HCT116 (cell line): ENCODE data around the gene ASS1. TPM values are rescaled to one million over a fixed set of nuclear protein-coding genes. Genes with fewer than 3 reads are reported as not detected.

Experiments
- ATAC-seq: fragments of 200-7000 bp; cut with Tn5 transposase; 2 replicates; pipeline ENCODE4 v1.9.1; 2020; ENCODE audit warnings: mild to moderate bottlenecking, moderate library complexity
- BruUV-seq: library from RNA; stranded (reverse); fragments of 400-500 nt; replicated peaks from 2 replicates; lab custom pipeline; 2021; lab: Mats Ljungman, UMichigan
- CTCF ChIA-PET: fragments of 300-600 bp; sonication (Branson Sonifier 250); formaldehyde crosslinking; loops from one replicate; lab custom pipeline; 2021; ENCODE audit warnings: antibody characterized with exemption; lab: Charles Lee
- POLR2A ChIA-PET: fragments of 300-600, 350-600 bp; sonication (Branson Sonifier 250); formaldehyde crosslinking; loops from one replicate; lab custom pipeline; 2021; ENCODE audit warnings: antibody characterized with exemption; lab: Charles Lee
- RAD21 ChIA-PET, 2 experiments: fragments of 300-600 bp; sonication (Branson Sonifier 250); formaldehyde crosslinking; loops; one replicate each; lab custom pipeline; 2023; ENCODE audit warnings: low total read pairs in 2 of 2; ENCODE audit not compliant: uncharacterized antibody in 2 of 2, unreplicated experiment in 2 of 2, low non-redundant PET in 1 of 2; lab: Charles Lee
- DNase-seq: peaks from one replicate; pipeline ENCODE4 v3.0.0-alpha.2; 2010; ENCODE audit warnings: low read depth, low spot score
- H2AFZ ChIP-seq: fragments of 200-600 bp; shearing (Covaris generic), sonication (generic); 2 replicates; pipeline ENCODE4 v1.6.1; 2017; ENCODE audit warnings: low read depth, mixed run types, mixed read lengths, antibody characterized with exemption, low read length; ENCODE audit not compliant: poor library complexity, severe bottlenecking
- H3K27ac ChIP-seq: 2 replicates; pipeline ENCODE4 v1.5.1; 2012; ENCODE audit warnings: low read depth, low read length
- H3K27me3 ChIP-seq: fragments of 200-600 bp; sonication (generic); 2 replicates; pipeline ENCODE4 v1.6.1; 2016; ENCODE audit warnings: mixed run types, low read length, mixed read lengths; ENCODE audit not compliant: insufficient read depth
- H3K36me3 ChIP-seq, 2 experiments: fragments of 200-500 bp in 1 of 2; fragments of 200-600 bp in 1 of 2; sonication (Bioruptor generic) in 1 of 2; sonication (generic) in 1 of 2; 2 replicates each; pipeline versions ENCODE4 v1.5.1 to v1.6.1; 2014 to 2016; ENCODE audit warnings: low read length in 2 of 2, inconsistent platforms in 1 of 2, mixed read lengths in 1 of 2, mixed run types in 1 of 2; ENCODE audit not compliant: insufficient read depth in 2 of 2, control insufficient read depth in 1 of 2
- H3K4me1 ChIP-seq, 2 experiments: fragments of 200-600 bp in 1 of 2; sonication (generic) in 1 of 2; 2 replicates each; pipeline versions ENCODE4 v1.5.1 to v1.6.1; 2012 to 2017; ENCODE audit warnings: low read length in 2 of 2, inconsistent platforms in 1 of 2, mild to moderate bottlenecking in 1 of 2, mixed read lengths in 1 of 2, mixed run types in 1 of 2, moderate library complexity in 1 of 2; ENCODE audit not compliant: insufficient read depth in 2 of 2, control insufficient read depth in 1 of 2
- H3K4me2 ChIP-seq: fragments of 200-600 bp; sonication (generic); 2 replicates; pipeline ENCODE4 v1.6.1; 2017; ENCODE audit warnings: mixed run types, low read length, mixed read lengths
- H3K4me3 ChIP-seq, 2 experiments: fragments of 200-600 bp in 1 of 2; sonication (generic) in 1 of 2; replicated peaks in 1 of 2; 2 replicates each; pipeline ENCODE4 v1.5.1; 2011 to 2016; ENCODE audit warnings: low read length in 2 of 2, control low read depth in 1 of 2, low read depth in 1 of 2, mild to moderate bottlenecking in 1 of 2, mixed read lengths in 1 of 2, mixed run types in 1 of 2
- H3K79me2 ChIP-seq: fragments of 200-600 bp; sonication (generic); 2 replicates; pipeline ENCODE4 v1.6.1; 2017; ENCODE audit warnings: mild to moderate bottlenecking, mixed run types, low read length, moderate library complexity, mixed read lengths; ENCODE audit not compliant: insufficient read depth
- H3K9ac ChIP-seq: fragments of 200-600 bp; sonication (generic); 2 replicates; pipeline ENCODE4 v1.6.1; 2016; ENCODE audit warnings: low read length, mixed read lengths
- H3K9me2 ChIP-seq: fragments of 200-600 bp; sonication (generic), shearing (Covaris generic); 2 replicates; pipeline ENCODE4 v1.6.1; 2017; ENCODE audit warnings: mixed run types, mild to moderate bottlenecking, moderate library complexity; ENCODE audit not compliant: insufficient read depth
- H3K9me3 ChIP-seq, 2 experiments: fragments of 200-500 bp in 1 of 2; fragments of 200-600 bp in 1 of 2; sonication (Bioruptor generic) in 1 of 2; sonication (generic) in 1 of 2; 2 replicates each; pipeline ENCODE4 v1.6.1; 2014 to 2017; ENCODE audit warnings: low read length in 2 of 2, mixed read lengths in 2 of 2, inconsistent platforms in 1 of 2, low read depth in 1 of 2, mild to moderate bottlenecking in 1 of 2, mixed run types in 1 of 2, moderate library complexity in 1 of 2; ENCODE audit not compliant: control insufficient read depth in 1 of 2, insufficient read depth in 1 of 2
- H4K20me1 ChIP-seq: fragments of 200-600 bp; sonication (generic), shearing (Covaris generic); 2 replicates; pipeline ENCODE4 v1.6.1; 2017; ENCODE audit warnings: mixed run types, mild to moderate bottlenecking, moderate library complexity; ENCODE audit not compliant: insufficient read depth
- ATF3 ChIP-seq: IDR thresholded peaks from 2 replicates; pipeline ENCODE4 v1.6.1; 2012
- CEBPB ChIP-seq: IDR thresholded peaks from 2 replicates; pipeline ENCODE4 v1.6.1; 2012; ENCODE audit warnings: low read depth
- ELF1 ChIP-seq: IDR thresholded peaks from 2 replicates; pipeline ENCODE4 v1.6.1; 2012; ENCODE audit warnings: low read depth, borderline replicate concordance
- JUND ChIP-seq: IDR thresholded peaks from 2 replicates; pipeline ENCODE4 v1.6.1; 2012
- POLR2A ChIP-seq: IDR thresholded peaks from 2 replicates; pipeline ENCODE4 v1.7.0; 2011; ENCODE audit warnings: borderline replicate concordance; ENCODE audit not compliant: insufficient read depth, insufficient read length; ENCODE audit errors: extremely low read depth
- POLR2AphosphoS5 ChIP-seq: IDR thresholded peaks from 2 replicates; pipeline ENCODE4 v1.6.1; 2011; ENCODE audit warnings: mild to moderate bottlenecking, low read depth, low read length, moderate library complexity
- RAD21 ChIP-seq: IDR thresholded peaks from 2 replicates; pipeline ENCODE4 v1.6.1; 2012; ENCODE audit warnings: low read depth, mild to moderate bottlenecking
- SIN3A ChIP-seq: IDR thresholded peaks from 2 replicates; pipeline ENCODE4 v1.6.1; 2012; ENCODE audit warnings: low read depth
- SP1 ChIP-seq: IDR thresholded peaks from 2 replicates; pipeline ENCODE4 v1.6.1; 2012; ENCODE audit warnings: low read depth
- SRF ChIP-seq: IDR thresholded peaks from 2 replicates; pipeline ENCODE4 v1.6.1; 2012; ENCODE audit warnings: low read depth
- YY1 ChIP-seq: IDR thresholded peaks from 2 replicates; pipeline ENCODE4 v1.6.1; 2011; ENCODE audit warnings: low read length, low read depth, moderate library complexity, mild to moderate bottlenecking; ENCODE audit not compliant: insufficient replicate concordance; ENCODE audit errors: extremely low read depth
- ZBTB33 ChIP-seq: IDR thresholded peaks from 2 replicates; pipeline ENCODE4 v1.6.1; 2011; ENCODE audit warnings: mild to moderate bottlenecking, low read length, moderate library complexity; ENCODE audit not compliant: insufficient replicate concordance; ENCODE audit errors: extremely low read depth
- intact Hi-C: fragments of 100-400 bp; cut with micrococcal nuclease; formaldehyde crosslinking; loops from 2 replicates; pipeline ENCODE4 v1.10.0; 2022
- total RNA-seq: library from RNA; stranded (reverse); gene quantifications from one replicate; pipeline ENCODE4 v1.2.1, GENCODE V29; 2021; ENCODE audit not compliant: unreplicated experiment
- TF ChIP-seq, protein P1 (sequence below): IDR thresholded peaks from 2 replicates; pipeline ENCODE4 v1.6.1; 2012

Gene ASS1
- total RNA-seq, 1 experiment from 2014 or later = 92.6 TPM

GRCh38 chr9:130448771-130449603 lies 4.2 kb downstream of the ASS1 start:
- H2AFZ ChIP-seq = no peak overlapping the region
- no peaks in the 10 kb centered on the region for H3K9me3 ChIP-seq
- no peak overlapping the region for H3K9ac ChIP-seq
- H3K4me1 ChIP-seq = peaks cover 35 to 47% of the 10 kb centered on the region in 2 experiments
- no peaks in the 10 kb centered on the region for H3K9me2 ChIP-seq
- no peaks in the 10 kb centered on the region for H3K27me3 ChIP-seq
- DNase-seq = no peak
- H3K4me2 ChIP-seq = no peak overlapping the region
- H3K79me2 ChIP-seq = no peaks in the 10 kb centered on the region
- ChIA-PET CTCF (no interaction called here), RAD21 (no interaction called here), POLR2A (interaction anchor here (1.5 kb wide), 1 partner anchor 21 kb away, joined by 3 read pairs; no protein-coding TSS in a partner anchor)
- H3K36me3 ChIP-seq = no peaks in the 10 kb centered on the region
- intact Hi-C loops = no loop called here
- no peak overlapping the region for H3K4me3 ChIP-seq
- no peak for ATAC-seq
- H4K20me1 ChIP-seq = no peaks in the 10 kb centered on the region
- no peak for TF ChIP-seq SRF
- TF ChIP-seq POLR2A = no peak
- TF ChIP-seq, all 23 proteins: peak for 0
- no TSS peak for BruUV-seq
- no peak overlapping the region for H3K27ac ChIP-seq

GRCh38 chr9:130450344-130451003 lies 5.7 kb downstream of the ASS1 start:
- H3K9me3 ChIP-seq = no peaks in the 10 kb centered on the region
- H3K9me2 ChIP-seq = no peaks in the 10 kb centered on the region
- no peaks in the 10 kb centered on the region for H3K36me3 ChIP-seq
- H3K4me1 ChIP-seq = peaks cover 35 to 37% of the 10 kb centered on the region in 2 experiments
- no peak overlapping the region for H3K27ac ChIP-seq
- ChIA-PET POLR2A (interaction anchor here (0.6 kb wide), 1 partner anchor 232 kb away, joined by 3 read pairs; no protein-coding TSS in a partner anchor), RAD21 (no interaction called here), CTCF (no interaction called here)
- BruUV-seq = no TSS peak
- no peak for DNase-seq
- intact Hi-C loops = no loop called here
- TF ChIP-seq JUND (no peak), SIN3A (no peak), SRF (no peak), CEBPB (no peak), ZBTB33 (no peak), ELF1 (no peak), RAD21 (no peak), ATF3 (no peak), POLR2AphosphoS5 (no peak), SP1 (no peak), YY1 (no peak)
- TF ChIP-seq, protein P1, sequence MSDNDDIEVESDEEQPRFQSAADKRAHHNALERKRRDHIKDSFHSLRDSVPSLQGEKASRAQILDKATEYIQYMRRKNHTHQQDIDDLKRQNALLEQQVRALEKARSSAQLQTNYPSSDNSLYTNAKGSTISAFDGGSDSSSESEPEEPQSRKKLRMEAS = no peak
- H3K27me3 ChIP-seq = no peaks in the 10 kb centered on the region
- H3K9ac ChIP-seq = no peak overlapping the region
- no peaks in the 10 kb centered on the region for H4K20me1 ChIP-seq
- no peak for ATAC-seq
- H3K4me3 ChIP-seq = no peak overlapping the region
- H3K4me2 ChIP-seq = no peak overlapping the region
- H2AFZ ChIP-seq = no peak overlapping the region
- H3K79me2 ChIP-seq = no peaks in the 10 kb centered on the region
